Measurements from ENCODE around the gene ITGA1.

DNA sequence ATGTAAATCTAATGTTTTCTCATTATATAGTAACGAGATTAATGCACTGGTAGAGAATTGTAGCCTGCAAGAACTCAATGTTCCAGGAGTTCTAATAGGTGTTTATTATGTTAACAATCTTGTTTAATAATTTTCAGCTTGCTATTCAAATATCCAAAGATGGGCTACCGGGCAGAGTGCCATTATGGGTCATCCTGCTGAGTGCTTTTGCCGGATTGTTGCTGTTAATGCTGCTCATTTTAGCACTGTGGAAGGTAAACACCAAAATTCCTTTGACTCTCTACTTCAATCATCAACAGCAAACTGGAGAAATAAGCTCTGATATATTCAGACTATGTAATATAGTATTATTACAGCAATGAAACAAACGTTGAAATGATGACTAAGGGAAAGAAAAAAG, 159.5 kb downstream of the ITGA1 start:
- TF ChIP-seq, protein P1, sequence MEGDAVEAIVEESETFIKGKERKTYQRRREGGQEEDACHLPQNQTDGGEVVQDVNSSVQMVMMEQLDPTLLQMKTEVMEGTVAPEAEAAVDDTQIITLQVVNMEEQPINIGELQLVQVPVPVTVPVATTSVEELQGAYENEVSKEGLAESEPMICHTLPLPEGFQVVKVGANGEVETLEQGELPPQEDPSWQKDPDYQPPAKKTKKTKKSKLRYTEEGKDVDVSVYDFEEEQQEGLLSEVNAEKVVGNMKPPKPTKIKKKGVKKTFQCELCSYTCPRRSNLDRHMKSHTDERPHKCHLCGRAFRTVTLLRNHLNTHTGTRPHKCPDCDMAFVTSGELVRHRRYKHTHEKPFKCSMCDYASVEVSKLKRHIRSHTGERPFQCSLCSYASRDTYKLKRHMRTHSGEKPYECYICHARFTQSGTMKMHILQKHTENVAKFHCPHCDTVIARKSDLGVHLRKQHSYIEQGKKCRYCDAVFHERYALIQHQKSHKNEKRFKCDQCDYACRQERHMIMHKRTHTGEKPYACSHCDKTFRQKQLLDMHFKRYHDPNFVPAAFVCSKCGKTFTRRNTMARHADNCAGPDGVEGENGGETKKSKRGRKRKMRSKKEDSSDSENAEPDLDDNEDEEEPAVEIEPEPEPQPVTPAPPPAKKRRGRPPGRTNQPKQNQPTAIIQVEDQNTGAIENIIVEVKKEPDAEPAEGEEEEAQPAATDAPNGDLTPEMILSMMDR (conservative IDR thresholded peaks at IDR 0.05; ENCODE audit: low read length), result no peak
- no peak for TF ChIP-seq EZH2phosphoT487 (IDR thresholded peaks at IDR 0.05; ENCODE audit: borderline replicate concordance, low read depth, low read length)

All from OCI-LY7 (cell line).